MCF 10A (cell line): ENCODE results near the gene RFPL3. TPM values are rescaled to one million over a fixed set of nuclear protein-coding genes. Genes with fewer than 3 reads are reported as not detected.

Source experiments
- BruUV-seq: library from RNA; stranded (reverse); fragments of 400-500 nt; replicated peaks from 2 replicates; lab custom pipeline; 2021; lab: Mats Ljungman, UMichigan
- CTCF ChIA-PET: fragments of 300-600 bp; sonication (Branson Sonifier 250); formaldehyde crosslinking; extraction: SDS; loops from one replicate; lab custom pipeline; 2021; ENCODE audit warnings: antibody characterized with exemption, inconsistent platforms; lab: Yijun Ruan, JAX
- POLR2A ChIA-PET: fragments of 300-600, 350-650 bp; sonication (Branson Sonifier 250); formaldehyde crosslinking; extraction: SDS; loops from one replicate; lab custom pipeline; 2020; ENCODE audit warnings: antibody characterized with exemption, inconsistent platforms; lab: Yijun Ruan, JAX
- DNase-seq: peaks from one replicate; pipeline ENCODE4 v3.0.0-alpha.2; 2018; ENCODE audit not compliant: unreplicated experiment
- H3K27ac Mint-ChIP-seq: one replicate; pipeline ENCODE4 v1.8.0; 2022; ENCODE audit warnings: mild to moderate bottlenecking, low read depth, mixed read lengths; ENCODE audit not compliant: unreplicated experiment
- H3K27me3 Mint-ChIP-seq: one replicate; pipeline ENCODE4 v1.8.0; 2022; ENCODE audit warnings: mixed read lengths; ENCODE audit not compliant: insufficient read depth, unreplicated experiment
- H3K36me3 Mint-ChIP-seq: one replicate; pipeline ENCODE4 v1.8.0; 2022; ENCODE audit warnings: mild to moderate bottlenecking, moderate library complexity, mixed read lengths; ENCODE audit not compliant: insufficient read depth, unreplicated experiment
- H3K4me1 Mint-ChIP-seq: one replicate; pipeline ENCODE4 v1.8.0; 2022; ENCODE audit warnings: mixed read lengths; ENCODE audit not compliant: insufficient read depth, unreplicated experiment
- H3K4me3 Mint-ChIP-seq: one replicate; pipeline ENCODE4 v1.8.0; 2022; ENCODE audit warnings: mild to moderate bottlenecking, moderate library complexity, mixed read lengths; ENCODE audit not compliant: unreplicated experiment
- H3K9me3 Mint-ChIP-seq: one replicate; pipeline ENCODE4 v1.8.0; 2022; ENCODE audit warnings: mixed read lengths; ENCODE audit not compliant: unreplicated experiment
- CTCF ChIP-seq: fragments of 200-600 bp; IDR thresholded peaks from one replicate; pipeline ENCODE4 v1.8.0; 2022; ENCODE audit warnings: antibody characterized with exemption, mild to moderate bottlenecking; ENCODE audit not compliant: unreplicated experiment
- intact Hi-C: fragments of 100-400 bp; cut with micrococcal nuclease; formaldehyde crosslinking; loops from 2 replicates; pipeline ENCODE4 v1.14.1; 2022
- total RNA-seq: library from RNA; stranded (reverse); gene quantifications from 2 replicates; pipeline ENCODE4 v1.2.3, GENCODE V29; 2022

RFPL3 gene
- total RNA-seq, 1 experiment from 2014 or later: not detected

GRCh38 chr22:32333769-32334659 is 23.7 kb upstream of the RFPL3 start:
- Mint-ChIP-seq H3K27me3 (peaks cover 34% of the 10 kb centered on the region), H3K36me3 (no peaks in the 10 kb centered on the region), H3K9me3 (no peaks in the 10 kb centered on the region), H3K4me1 (no peaks in the 10 kb centered on the region), H3K27ac (no peak overlapping the region), H3K4me3 (no peak overlapping the region)
- CTCF ChIA-PET: interaction anchor here (1.0 kb wide), 1 partner anchor 21 kb away, joined by 3 read pairs; no protein-coding TSS in a partner anchor
- no peak for DNase-seq
- no peak for TF ChIP-seq CTCF
- BruUV-seq: no TSS peak
- intact Hi-C loops: no loop called here
- POLR2A ChIA-PET: interaction anchor here (0.8 kb wide), 1 partner anchor 25 kb away, joined by 4 read pairs; no protein-coding TSS in a partner anchor

- DNase-seq: no peak
- TF ChIP-seq CTCF: no peak
- no TSS peak for BruUV-seq
- H3K4me1 Mint-ChIP-seq: no peaks in the 10 kb centered on the region
- H3K27ac Mint-ChIP-seq: no peak overlapping the region
- peaks cover 38% of the 10 kb centered on the region for H3K27me3 Mint-ChIP-seq
- no peak overlapping the region for H3K4me3 Mint-ChIP-seq
- ChIA-PET POLR2A (interaction anchor here (0.8 kb wide), 1 partner anchor 26 kb away, joined by 4 read pairs; no protein-coding TSS in a partner anchor), CTCF (no interaction called here)
- no peaks in the 10 kb centered on the region for H3K36me3 Mint-ChIP-seq
- intact Hi-C loops: no loop called here
- no peaks in the 10 kb centered on the region for H3K9me3 Mint-ChIP-seq
These were observed 22.9 kb upstream of the RFPL3 start for GRCh38 chr22:32334660-32335365.

- no peaks in the 10 kb centered on the region for H3K4me1 Mint-ChIP-seq
- no peak overlapping the region for H3K4me3 Mint-ChIP-seq
- CTCF ChIA-PET: no interaction called here
- H3K27me3 Mint-ChIP-seq: peaks cover 44% of the 10 kb centered on the region
- H3K27ac Mint-ChIP-seq: no peak overlapping the region
- no peaks in the 10 kb centered on the region for H3K9me3 Mint-ChIP-seq
- POLR2A ChIA-PET: no interaction called here
- no peak for TF ChIP-seq CTCF
- no TSS peak for BruUV-seq
- intact Hi-C loops: no loop called here
- DNase-seq: no peak
- H3K36me3 Mint-ChIP-seq: no peaks in the 10 kb centered on the region
These were observed 22.2 kb upstream of the RFPL3 start for GRCh38 chr22:32335471-32335870.

GRCh38 chr22:32336121-32336603 is 21.5 kb upstream of the RFPL3 start:
- intact Hi-C loops: no loop called here
- no peak for TF ChIP-seq CTCF
- Mint-ChIP-seq H3K9me3 (no peaks in the 10 kb centered on the region), H3K27me3 (peaks cover 51% of the 10 kb centered on the region), H3K27ac (no peak overlapping the region), H3K36me3 (no peaks in the 10 kb centered on the region), H3K4me1 (no peaks in the 10 kb centered on the region), H3K4me3 (no peak overlapping the region)
- CTCF ChIA-PET: no interaction called here
- POLR2A ChIA-PET: interaction anchor here (0.7 kb wide), 1 partner anchor 368 kb away, joined by 3 read pairs; no protein-coding TSS in a partner anchor
- no peak for DNase-seq
- no TSS peak for BruUV-seq
